GM21367 (cell line): ENCODE data around the gene ZKSCAN4.

ENCODE experiments used
- ATAC-seq: cut with Tn5 transposase; IDR thresholded peaks from one replicate; pipeline ENCODE4 v1.9.1; 2021; ENCODE audit not compliant: unreplicated experiment

ZKSCAN4 gene

GRCh38 chr6:28209753-28210535 is 42.1 kb downstream of the ZKSCAN4 start:
- ATAC-seq, result no peak

DNA sequence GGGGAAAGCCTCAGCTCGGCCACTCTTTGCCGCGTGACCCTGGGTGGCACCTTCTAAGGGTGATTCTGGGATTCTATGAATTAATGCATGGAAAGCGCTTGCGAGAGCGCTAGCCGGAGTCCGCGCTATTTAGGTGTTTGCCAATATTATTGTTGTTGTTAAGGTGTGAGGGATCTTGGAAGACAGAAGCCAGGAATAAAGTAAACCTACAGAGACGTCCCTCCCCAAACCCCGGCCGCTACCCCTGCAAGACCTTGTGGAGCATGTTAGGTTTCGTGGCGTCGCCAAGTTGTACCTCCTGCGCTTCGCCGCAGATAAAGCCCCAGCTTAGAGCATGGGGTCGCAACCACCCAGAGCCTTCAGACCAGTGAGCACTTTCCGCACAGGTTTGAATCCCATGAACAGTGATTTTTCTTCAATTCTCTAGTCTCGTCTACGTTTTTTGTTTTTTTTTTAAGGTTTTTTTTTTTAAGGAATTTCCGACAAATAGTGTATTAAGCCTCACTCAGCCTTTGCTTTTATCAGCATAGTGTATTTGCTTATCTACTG is 43.9 kb downstream of the ZKSCAN4 start:
- ATAC-seq, result no peak

DNA sequence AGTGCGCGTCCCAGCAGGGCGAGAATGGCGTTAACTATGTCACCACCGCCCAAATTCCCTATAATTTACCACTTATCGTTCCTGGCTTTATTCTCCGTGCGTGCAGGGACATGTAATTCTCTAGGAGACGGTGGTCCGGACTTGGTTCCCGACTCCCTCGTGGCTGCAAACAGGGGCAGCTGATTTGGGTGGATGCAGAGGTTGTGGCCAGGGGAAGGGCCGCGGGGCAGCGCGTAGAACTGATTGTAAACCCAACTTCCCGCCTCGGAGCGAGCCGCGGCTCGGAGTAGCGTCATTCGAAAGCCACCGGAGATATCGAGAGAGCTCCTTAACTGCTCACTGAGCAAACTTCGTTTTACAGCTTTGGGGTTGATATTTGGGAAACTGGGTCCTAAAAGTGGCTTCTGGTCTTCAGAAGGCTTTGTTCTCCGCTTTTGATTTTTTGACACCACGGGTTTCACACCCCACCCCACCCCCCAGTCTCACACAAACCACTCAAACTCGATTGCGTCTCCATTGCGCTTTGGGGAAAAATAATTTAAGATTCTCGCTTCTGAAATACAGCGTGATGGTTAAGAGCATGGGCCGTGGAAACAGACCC is 44.5 kb downstream of the ZKSCAN4 start:
- no peak for ATAC-seq

- no peak for ATAC-seq
These were observed 45.0 kb downstream of the ZKSCAN4 start for GRCh38 chr6:28206928-28207509.

- no peak for ATAC-seq
These were observed 45.5 kb downstream of the ZKSCAN4 start for GRCh38 chr6:28206527-28206926.

DNA sequence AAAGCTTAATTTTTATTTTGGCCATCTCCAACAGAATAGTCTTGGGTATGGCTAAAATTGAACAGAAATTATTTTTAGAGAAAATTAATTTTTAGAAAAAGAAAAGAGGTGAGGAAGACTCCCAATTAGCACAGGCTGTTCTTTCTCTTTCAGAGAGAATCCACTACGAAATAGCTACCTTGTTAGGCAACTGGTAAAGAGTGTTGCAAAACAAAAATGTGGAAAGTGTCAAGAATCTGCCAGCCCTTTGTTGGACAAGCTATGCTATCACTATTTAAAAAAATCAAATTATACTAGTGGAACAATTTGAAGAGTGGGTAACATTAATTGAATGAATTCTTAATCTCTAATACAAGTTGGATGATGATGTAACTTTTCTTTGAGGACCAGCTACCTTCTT is 46.2 kb downstream of the ZKSCAN4 start:
- ATAC-seq, result no peak

DNA sequence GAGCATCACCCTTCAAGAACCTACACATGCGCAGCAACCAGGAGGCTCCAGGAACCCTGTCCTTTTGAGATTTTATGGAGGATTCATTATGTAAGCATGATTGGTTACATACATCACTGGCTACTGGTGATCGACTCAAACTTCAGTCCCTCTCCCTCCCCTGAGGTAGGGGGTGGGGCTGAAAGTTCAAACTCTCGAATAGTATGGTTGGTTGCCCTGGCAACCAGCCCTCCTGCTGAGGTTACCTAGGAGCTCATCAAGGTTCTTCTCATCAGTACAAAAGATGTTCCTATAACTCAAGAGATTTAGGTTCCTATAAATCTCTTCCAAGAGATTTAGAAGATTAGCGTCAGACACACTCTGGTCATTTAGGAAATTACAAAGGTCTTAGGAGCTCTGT is 48.9 kb downstream of the ZKSCAN4 start:
- ATAC-seq, result no peak

DNA sequence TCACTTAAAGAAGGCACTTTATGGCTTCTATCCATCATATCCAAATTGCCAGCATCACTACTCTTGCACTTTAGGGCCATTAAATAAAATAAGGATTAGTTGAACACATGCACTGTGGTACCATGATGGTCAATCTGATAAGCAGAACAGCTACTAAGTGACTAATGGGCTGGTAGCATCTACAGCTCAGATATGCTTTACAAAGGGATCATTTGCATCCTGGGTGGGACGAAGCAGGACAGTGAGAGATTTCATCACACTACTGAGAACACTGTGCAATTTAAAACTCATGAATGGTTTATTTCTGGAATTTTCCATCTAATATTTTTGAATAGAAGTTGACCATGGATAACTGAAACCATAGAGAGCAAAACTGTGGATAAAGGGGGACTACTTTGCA is 52.0 kb downstream of the ZKSCAN4 start:
- no peak for ATAC-seq
